ENCODE data around the gene TRIM29. TPM values are rescaled to one million over a fixed set of nuclear protein-coding genes. Genes with fewer than 3 reads are reported as not detected.
"Not testable (repeated sequence)": the region's sequence is repeated elsewhere in the genome, so short reads cannot be mapped to it uniquely, and the experiment has no call there.

The TRIM29 gene
- total RNA-seq, 5 donors from 2014 or later (not counting 1 experiment from before 2014, with no cell fraction given) = not detected

GRCh38 chr11:120180063-120180462, 42.1 kb upstream of the TRIM29 start:
- H3K4me3 ChIP-seq (ENCODE audit: control insufficient read depth in 1 of 2, extremely low read depth in 1 of 2, low read length in 1 of 2); H3K36me3 ChIP-seq (ENCODE audit: control insufficient read depth in 2 of 2, extremely low read depth in 1 of 2, insufficient read depth in 1 of 2, low read length in 1 of 2); H3K36me3 Mint-ChIP-seq; H3K4me3 Mint-ChIP-seq; H3K4me1 ChIP-seq (ENCODE audit: control insufficient read depth in 1 of 2, extremely low read depth in 1 of 2, insufficient read depth in 2 of 2, low read length in 2 of 2); H3K9me3 Mint-ChIP-seq; H3K27ac ChIP-seq (ENCODE audit: low read length); ATAC-seq (replicated peaks in 1 of 4); H3K9me3 ChIP-seq; POLR2A ChIA-PET; H3K4me1 Mint-ChIP-seq; CTCF ChIA-PET; H3K27ac Mint-ChIP-seq: not testable (repeated sequence)
- DNase-seq = peak in 1 of 35 experiments; percentile 14
- peaks cover 8 to 21% of the 10 kb centered on the region in 2 donors for H3K27me3 Mint-ChIP-seq
- 89% methylated on average over 3 of the region's 6 CpGs for WGBS (ENCODE audit: insufficient coverage)
- H3K27me3 ChIP-seq (replicated peaks in 1 of 2; ENCODE audit: control insufficient read depth in 2 of 2, extremely low read depth in 1 of 2, insufficient read depth in 2 of 2, low read length in 1 of 2) = peaks cover 0 to 29% of the 10 kb centered on the region in 2 experiments

- peaks cover 13 to 21% of the 10 kb centered on the region in 2 donors for H3K27me3 Mint-ChIP-seq
- H3K27ac Mint-ChIP-seq = no peak overlapping the region
Observed at GRCh38 chr11:120179057-120179672, 41.3 kb upstream of the TRIM29 start.

GRCh38 chr11:120178561-120179056, 40.7 kb upstream of the TRIM29 start:
- Histone ChIP-seq H3K27ac (ENCODE audit: low read length) (no peak overlapping the region), H3K27me3 (replicated peaks in 1 of 2; ENCODE audit: control insufficient read depth in 2 of 2, extremely low read depth in 1 of 2, insufficient read depth in 2 of 2, low read length in 1 of 2) (peaks cover 0 to 24% of the 10 kb centered on the region in 2 experiments), H3K9me3 (no peaks in the 10 kb centered on the region), H3K4me3 (ENCODE audit: control insufficient read depth in 1 of 2, extremely low read depth in 1 of 2, low read length in 1 of 2) (no peak overlapping the region), H3K4me1 (ENCODE audit: control insufficient read depth in 1 of 2, extremely low read depth in 1 of 2, insufficient read depth in 2 of 2, low read length in 2 of 2) (no peaks in the 10 kb centered on the region), H3K36me3 (ENCODE audit: control insufficient read depth in 2 of 2, extremely low read depth in 1 of 2, insufficient read depth in 1 of 2, low read length in 1 of 2) (no peaks in the 10 kb centered on the region)
- ChIA-PET POLR2A (no interaction called here), CTCF (interaction anchor here in 1 of 2 donors (0.7 to 1.1 kb wide), 2 partner anchors 10 to 156 kb away, joined by 3 to 4 read pairs; no protein-coding TSS in a partner anchor)
- ATAC-seq (replicated peaks in 1 of 4) = no peak
- no peaks in the 10 kb centered on the region for H3K36me3 Mint-ChIP-seq
- no peaks in the 10 kb centered on the region for H3K4me1 Mint-ChIP-seq
- no peak overlapping the region for H3K4me3 Mint-ChIP-seq
- 96% methylated on average over 4 of the region's 5 CpGs for WGBS (ENCODE audit: insufficient coverage)
- no peaks in the 10 kb centered on the region for H3K9me3 Mint-ChIP-seq
- no peak overlapping the region for H3K27ac Mint-ChIP-seq
- H3K27me3 Mint-ChIP-seq = peaks cover 13 to 22% of the 10 kb centered on the region in 2 donors
- no peak for DNase-seq

More at GRCh38 chr11:120179057-120179672, 41.3 kb upstream of the TRIM29 start:
- Mint-ChIP-seq H3K9me3 (no peaks in the 10 kb centered on the region), H3K36me3 (no peaks in the 10 kb centered on the region), H3K4me1 (no peaks in the 10 kb centered on the region), H3K4me3 (no peak overlapping the region)
- no peaks in the 10 kb centered on the region for H3K36me3 ChIP-seq (ENCODE audit: control insufficient read depth in 2 of 2, extremely low read depth in 1 of 2, insufficient read depth in 1 of 2, low read length in 1 of 2)
- WGBS (ENCODE audit: insufficient coverage) = 71% methylated on average over 7 of the region's 10 CpGs
- ChIA-PET POLR2A (no interaction called here), CTCF (interaction anchor here in 1 of 2 donors (0.7 to 1.1 kb wide), 2 partner anchors 11 to 156 kb away, joined by 3 to 4 read pairs; no protein-coding TSS in a partner anchor)
- no peaks in the 10 kb centered on the region for H3K9me3 ChIP-seq
- H3K27me3 ChIP-seq (replicated peaks in 1 of 2; ENCODE audit: control insufficient read depth in 2 of 2, extremely low read depth in 1 of 2, insufficient read depth in 2 of 2, low read length in 1 of 2) = peaks cover 0 to 21% of the 10 kb centered on the region in 2 experiments
- no peak overlapping the region for H3K27ac ChIP-seq (ENCODE audit: low read length)
- H3K4me3 ChIP-seq (ENCODE audit: control insufficient read depth in 1 of 2, extremely low read depth in 1 of 2, low read length in 1 of 2) = no peak overlapping the region
- DNase-seq (peak in 1 of 35 experiments; percentile 20), ATAC-seq (replicated peaks in 1 of 4) (no peak)
- no peaks in the 10 kb centered on the region for H3K4me1 ChIP-seq (ENCODE audit: control insufficient read depth in 1 of 2, extremely low read depth in 1 of 2, insufficient read depth in 2 of 2, low read length in 2 of 2)

GRCh38 chr11:120174866-120175265, 37.0 kb upstream of the TRIM29 start:
- peak in 1 of 35 experiments; percentile 3 for DNase-seq

GRCh38 chr11:120173807-120174206, 35.9 kb upstream of the TRIM29 start:
- no peak overlapping the region for H3K4me3 Mint-ChIP-seq
- no peak for ATAC-seq (replicated peaks in 1 of 4)
- 100% methylated on average over 1 of the region's 5 CpGs for WGBS (ENCODE audit: insufficient coverage)
- CTCF ChIA-PET = no interaction called here
- no peak overlapping the region for H3K4me3 ChIP-seq (ENCODE audit: control insufficient read depth in 1 of 2, extremely low read depth in 1 of 2, low read length in 1 of 2)
- POLR2A ChIA-PET = no interaction called here
- peaks cover 1 to 4% (median 4%) of the 10 kb centered on the region in 3 donors for H3K4me1 Mint-ChIP-seq
- peaks cover 0 to 14% of the 10 kb centered on the region in 2 experiments for H3K4me1 ChIP-seq (ENCODE audit: control insufficient read depth in 1 of 2, extremely low read depth in 1 of 2, insufficient read depth in 2 of 2, low read length in 2 of 2)
- H3K27ac ChIP-seq (ENCODE audit: low read length) = no peak overlapping the region
- H3K9me3 ChIP-seq = no peaks in the 10 kb centered on the region
- H3K36me3 Mint-ChIP-seq = no peaks in the 10 kb centered on the region
- peaks cover 0 to 51% of the 10 kb centered on the region in 2 experiments for H3K27me3 ChIP-seq (replicated peaks in 1 of 2; ENCODE audit: control insufficient read depth in 2 of 2, extremely low read depth in 1 of 2, insufficient read depth in 2 of 2, low read length in 1 of 2)
- no peak for DNase-seq
- no peak overlapping the region for H3K27ac Mint-ChIP-seq
- H3K27me3 Mint-ChIP-seq = peaks cover 37 to 55% of the 10 kb centered on the region in 2 donors
- H3K36me3 ChIP-seq (ENCODE audit: control insufficient read depth in 2 of 2, extremely low read depth in 1 of 2, insufficient read depth in 1 of 2, low read length in 1 of 2) = no peaks in the 10 kb centered on the region
- no peaks in the 10 kb centered on the region for H3K9me3 Mint-ChIP-seq

More at GRCh38 chr11:120174866-120175265, 37.0 kb upstream of the TRIM29 start:
- Mint-ChIP-seq H3K9me3 (no peaks in the 10 kb centered on the region), H3K4me3 (no peak overlapping the region), H3K27ac (no peak overlapping the region), H3K36me3 (no peaks in the 10 kb centered on the region), H3K27me3 (peaks cover 36 to 48% of the 10 kb centered on the region in 2 donors), H3K4me1 (peaks cover 0 to 4% (median 0%) of the 10 kb centered on the region in 3 donors)
- H3K36me3 ChIP-seq (ENCODE audit: control insufficient read depth in 2 of 2, extremely low read depth in 1 of 2, insufficient read depth in 1 of 2, low read length in 1 of 2) = no peaks in the 10 kb centered on the region
- H3K4me3 ChIP-seq (ENCODE audit: control insufficient read depth in 1 of 2, extremely low read depth in 1 of 2, low read length in 1 of 2) = no peak overlapping the region
- H3K4me1 ChIP-seq (ENCODE audit: control insufficient read depth in 1 of 2, extremely low read depth in 1 of 2, insufficient read depth in 2 of 2, low read length in 2 of 2) = peaks cover 0 to 6% of the 10 kb centered on the region in 2 experiments
- ChIA-PET CTCF (no interaction called here), POLR2A (no interaction called here)
- no peak for ATAC-seq (replicated peaks in 1 of 4)
- peaks cover 0 to 41% of the 10 kb centered on the region in 2 experiments for H3K27me3 ChIP-seq (replicated peaks in 1 of 2; ENCODE audit: control insufficient read depth in 2 of 2, extremely low read depth in 1 of 2, insufficient read depth in 2 of 2, low read length in 1 of 2)
- no peak overlapping the region for H3K27ac ChIP-seq (ENCODE audit: low read length)
- no peaks in the 10 kb centered on the region for H3K9me3 ChIP-seq
- 88% methylated on average over 3 of the region's 4 CpGs for WGBS (ENCODE audit: insufficient coverage)

GRCh38 chr11:120173019-120173705, 35.2 kb upstream of the TRIM29 start:
- Histone ChIP-seq H3K27ac (ENCODE audit: low read length) (no peak overlapping the region), H3K27me3 (replicated peaks in 1 of 2; ENCODE audit: control insufficient read depth in 2 of 2, extremely low read depth in 1 of 2, insufficient read depth in 2 of 2, low read length in 1 of 2) (peaks cover under 1 to 57% of the 10 kb centered on the region in 2 experiments), H3K9me3 (no peaks in the 10 kb centered on the region), H3K36me3 (ENCODE audit: control insufficient read depth in 2 of 2, extremely low read depth in 1 of 2, insufficient read depth in 1 of 2, low read length in 1 of 2) (no peaks in the 10 kb centered on the region), H3K4me3 (ENCODE audit: control insufficient read depth in 1 of 2, extremely low read depth in 1 of 2, low read length in 1 of 2) (no peak overlapping the region), H3K4me1 (ENCODE audit: control insufficient read depth in 1 of 2, extremely low read depth in 1 of 2, insufficient read depth in 2 of 2, low read length in 2 of 2) (peaks cover 0 to 20% of the 10 kb centered on the region in 2 experiments)
- 73% methylated on average over 10 of the region's 11 CpGs for WGBS (ENCODE audit: insufficient coverage)
- POLR2A ChIA-PET = no interaction called here
- ATAC-seq (replicated peaks in 1 of 4) = no peak
- Mint-ChIP-seq H3K27me3 (peaks cover 43 to 61% of the 10 kb centered on the region in 2 donors), H3K36me3 (no peaks in the 10 kb centered on the region), H3K9me3 (no peaks in the 10 kb centered on the region), H3K4me3 (no peak overlapping the region), H3K27ac (no peak overlapping the region), H3K4me1 (peaks cover 4 to 9% (median 5%) of the 10 kb centered on the region in 3 donors)
- CTCF ChIA-PET = no interaction called here
- peak in 1 of 35 experiments; percentile 17 for DNase-seq
